CD4-positive, alpha-beta T cell treated with Interleukin-4 for 4 hours (primary cell): ENCODE measurements around the gene RNF121.

Source experiments
- DNase-seq: peaks from one replicate; pipeline ENCODE4 v3.0.0-alpha.2; 2020

The RNF121 gene

DNA sequence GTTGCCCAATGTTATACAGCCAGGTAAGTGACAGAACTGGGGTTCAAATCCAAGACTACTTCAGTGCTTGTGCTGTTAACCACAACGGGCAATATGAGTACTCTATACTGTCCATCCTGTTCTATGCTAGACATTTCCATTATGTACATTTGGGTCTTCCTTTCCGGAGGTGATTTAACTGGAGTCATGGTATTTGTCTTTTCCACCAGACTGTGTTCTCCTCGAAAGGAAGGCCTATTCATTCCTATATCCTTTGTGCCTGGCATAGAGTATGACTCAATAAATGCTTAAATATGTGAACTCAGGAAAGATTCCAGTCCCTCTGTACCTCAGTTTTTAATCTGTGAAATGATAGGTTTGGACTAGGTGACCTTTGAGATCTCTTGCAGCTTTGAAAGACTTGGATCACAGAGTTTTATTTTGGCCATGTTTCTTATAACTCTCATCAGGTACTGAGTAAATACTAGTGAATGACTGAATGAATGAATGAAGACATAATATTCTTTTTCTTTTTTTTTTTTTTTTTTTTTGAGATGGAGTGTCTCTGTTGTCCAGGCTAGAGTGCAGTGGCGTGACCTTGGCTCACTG, 6.6 kb downstream of the RNF121 start:
- DNase-seq = no peak

DNA sequence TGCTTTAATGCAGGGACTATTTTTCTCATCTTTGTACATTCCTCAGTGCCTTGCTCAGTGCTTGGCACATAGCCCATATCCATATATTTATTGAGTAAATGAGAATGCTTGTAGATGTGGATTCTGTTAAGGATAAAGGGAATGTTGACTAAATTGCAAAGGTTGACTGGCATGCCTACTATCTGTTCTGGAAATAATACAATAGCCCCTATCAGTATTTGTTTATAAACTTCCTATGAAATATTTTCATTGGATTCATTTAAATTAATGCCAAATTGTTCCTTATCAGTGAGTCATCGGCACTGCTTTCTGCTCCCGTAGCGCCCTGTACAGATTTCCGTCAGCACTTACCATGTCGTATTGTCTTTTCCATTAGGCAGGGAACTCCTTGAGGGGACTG, 8.0 kb downstream of the RNF121 start:
- DNase-seq = no peak

DNA sequence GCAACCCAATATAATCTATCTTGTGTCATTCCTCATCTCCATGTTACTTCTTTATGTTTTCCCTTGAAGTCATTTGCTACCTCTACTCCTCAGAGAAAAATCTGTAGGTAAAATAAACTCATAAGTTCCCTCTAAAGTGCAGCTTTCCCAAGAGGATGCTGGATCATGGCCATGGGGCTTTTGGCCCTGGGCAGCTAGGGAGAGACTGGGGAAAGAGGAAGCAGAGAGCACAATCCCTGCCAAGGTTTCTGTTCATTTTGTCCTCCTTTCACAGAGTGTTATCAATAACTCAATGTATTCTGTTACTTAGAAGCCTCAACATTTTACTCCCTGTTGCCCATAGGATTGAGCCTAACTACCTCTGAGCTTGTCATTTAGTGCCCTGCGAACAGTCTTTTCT, 9.0 kb downstream of the RNF121 start:
- DNase-seq = no peak

DNA sequence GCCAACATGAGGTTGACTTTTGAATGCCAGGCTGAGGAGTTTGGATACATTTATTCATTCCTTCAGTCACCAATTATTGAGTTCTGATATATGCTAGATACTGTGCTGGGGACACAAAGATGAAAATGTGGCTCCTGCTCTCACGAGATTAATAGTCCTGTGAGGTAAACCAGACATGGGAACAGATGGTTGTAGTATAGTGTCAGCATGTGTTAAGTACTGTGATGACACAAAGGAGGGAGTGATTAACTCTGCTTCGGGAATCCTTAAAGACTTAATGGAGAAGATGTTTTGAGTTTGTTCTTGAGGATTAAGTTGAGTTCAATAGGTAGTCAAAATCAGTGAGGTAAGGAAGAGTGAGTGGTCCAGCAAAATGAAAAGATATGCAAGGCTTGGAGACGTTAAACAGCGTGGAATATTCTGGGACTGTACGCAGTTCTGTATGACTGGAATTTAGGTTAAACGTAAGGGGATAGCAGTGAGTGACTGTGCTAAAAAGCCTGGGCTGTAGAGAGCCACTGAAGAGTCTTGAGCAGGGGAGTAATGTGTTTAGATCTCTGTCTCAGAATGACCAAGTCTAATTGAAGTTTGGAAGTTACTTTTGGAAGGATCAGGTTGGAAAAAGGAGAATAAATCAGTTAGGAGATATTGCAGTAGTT, 11.8 kb downstream of the RNF121 start:
- DNase-seq = no peak

DNA sequence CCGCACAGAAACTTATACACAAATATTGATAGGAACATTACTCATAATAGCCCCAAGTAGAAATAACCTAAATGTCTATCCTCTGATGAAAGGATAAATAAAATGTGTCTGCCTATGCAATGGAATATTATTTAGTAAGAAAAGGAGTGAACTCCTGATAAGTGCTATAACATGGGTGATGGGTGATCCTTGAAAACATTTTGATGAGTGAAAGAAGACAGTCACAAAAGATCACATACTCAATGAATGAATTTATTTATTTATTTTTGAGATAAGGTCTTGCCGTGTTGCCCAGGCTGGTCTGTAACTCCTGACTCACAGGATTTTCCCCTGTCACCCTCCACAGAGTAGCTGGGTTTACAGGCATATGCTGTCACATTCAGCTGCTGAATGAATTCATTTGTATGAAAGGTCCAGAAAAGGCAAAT, 17.3 kb downstream of the RNF121 start:
- DNase-seq = no peak

DNA sequence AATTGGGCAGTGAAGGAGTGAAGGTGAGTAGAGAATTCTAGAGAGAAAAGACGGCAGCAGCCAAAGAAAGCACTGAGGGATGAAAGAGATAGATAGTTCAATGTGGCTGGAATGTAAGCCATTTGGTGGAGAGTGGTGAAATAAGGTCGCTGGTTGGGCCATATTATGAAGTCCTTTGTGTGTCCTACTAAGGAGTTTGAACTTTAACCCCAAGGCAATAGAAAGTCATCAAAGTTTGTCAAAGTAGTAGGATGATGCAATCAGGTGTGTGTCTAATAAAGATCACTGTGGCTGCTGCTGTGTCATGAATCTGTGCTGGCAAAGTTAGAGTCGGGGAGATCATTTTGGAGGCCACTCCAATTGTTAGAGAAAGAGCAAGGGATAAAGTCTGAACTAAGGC, 18.7 kb downstream of the RNF121 start:
- DNase-seq = no peak

DNA sequence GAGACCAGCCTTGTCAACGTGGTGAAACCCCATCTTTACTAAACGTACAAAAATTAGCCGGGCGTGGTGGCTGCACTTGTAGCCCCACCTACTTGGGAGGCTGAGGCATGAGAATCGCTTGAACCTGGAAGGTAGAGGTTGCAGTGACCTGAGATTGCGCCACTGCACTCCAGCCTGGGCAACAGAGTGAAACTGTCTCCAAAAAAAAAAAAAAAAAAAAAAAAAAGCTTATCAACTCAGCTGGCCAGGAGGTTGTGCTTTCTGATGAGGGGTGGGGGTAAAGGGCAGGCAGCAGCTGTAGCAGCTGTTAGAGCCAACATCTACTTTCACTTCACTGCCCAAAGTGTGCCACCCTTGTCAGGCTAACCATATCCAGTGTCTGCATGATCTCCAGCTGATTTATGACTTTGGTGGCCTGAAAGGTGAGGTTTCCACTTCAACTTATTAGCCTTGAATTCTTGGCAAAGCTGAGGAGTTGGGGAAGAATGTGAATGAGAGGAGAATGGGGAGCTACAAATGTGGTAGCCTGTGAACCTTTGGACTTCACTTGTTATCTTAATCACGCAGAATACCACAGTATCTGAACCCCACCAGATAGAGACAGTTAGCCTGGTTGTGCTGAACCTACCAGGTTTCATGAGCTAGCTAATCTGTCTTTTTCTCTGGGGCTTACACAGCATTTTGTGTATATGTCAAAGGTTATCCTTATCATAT, 19.6 kb downstream of the RNF121 start:
- no peak for DNase-seq

DNA sequence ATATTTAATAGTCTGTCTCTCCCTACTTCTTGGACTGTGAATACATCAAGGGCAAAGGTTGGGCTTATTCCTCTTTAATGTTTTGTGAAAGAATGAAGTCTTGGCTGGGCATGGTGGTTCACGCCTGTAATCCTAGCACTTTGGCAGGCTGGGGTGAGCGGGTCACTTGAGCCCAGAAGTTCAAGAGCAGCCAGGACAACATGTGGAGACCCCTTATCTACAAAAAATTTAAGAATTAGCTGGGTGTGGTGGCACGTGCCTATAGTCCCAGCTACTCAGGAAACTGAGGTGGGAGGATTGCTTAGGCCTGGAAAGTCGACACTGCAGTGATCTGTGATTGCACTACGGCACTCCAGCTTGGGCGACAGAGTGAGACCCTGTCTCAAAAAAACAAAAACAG, 20.2 kb downstream of the RNF121 start:
- DNase-seq = no peak

DNA sequence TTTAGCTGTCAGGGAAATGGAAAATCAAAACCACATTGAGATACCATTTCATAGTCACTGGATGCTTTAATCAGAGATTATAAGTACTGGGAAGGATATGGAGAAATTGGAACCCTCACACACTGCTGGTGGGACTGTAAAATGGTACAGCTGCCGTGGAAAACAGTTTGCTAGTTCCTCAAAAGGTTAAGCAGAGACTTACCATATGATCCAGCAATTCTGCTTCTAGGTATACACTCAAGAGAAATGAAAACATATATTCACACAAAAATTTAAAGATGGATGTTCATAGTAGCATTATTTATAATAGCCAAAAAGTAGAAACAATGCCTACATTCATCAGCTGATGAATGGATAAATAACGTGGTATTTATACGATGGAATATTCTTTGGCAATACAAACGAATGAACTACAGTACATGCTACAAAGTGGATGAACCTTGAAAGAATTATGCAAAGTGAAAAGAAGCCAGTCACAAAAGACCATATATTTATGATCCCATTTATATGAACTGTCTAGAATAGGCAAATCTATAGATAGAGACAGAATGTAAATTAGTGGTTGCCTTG, 23.0 kb downstream of the RNF121 start:
- DNase-seq = no peak

DNA sequence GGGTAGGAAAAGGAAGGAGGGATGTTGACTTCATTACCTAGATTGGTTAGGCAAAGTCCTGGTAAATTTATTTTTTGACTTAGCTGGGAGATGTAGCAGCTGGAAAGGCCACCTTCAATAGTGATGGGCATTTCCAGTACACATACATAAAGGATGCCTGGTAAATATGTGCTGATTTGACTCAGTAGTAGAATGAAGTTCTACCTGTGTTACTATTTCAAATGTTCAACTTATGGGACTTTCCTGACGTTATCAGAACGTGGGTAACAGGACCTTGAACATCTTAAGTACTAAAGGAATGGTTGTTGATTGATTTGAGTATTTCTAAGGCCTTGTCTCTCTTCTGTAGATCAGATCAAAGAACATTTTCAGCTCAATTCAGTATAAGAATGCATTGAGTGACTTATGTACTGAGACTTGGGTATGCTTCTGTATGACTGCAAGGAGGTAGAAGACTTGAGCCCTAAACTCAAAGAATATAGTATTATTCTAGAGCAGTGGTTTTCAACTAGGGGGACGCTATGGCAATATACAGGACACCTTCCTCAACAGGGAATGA, 27.1 kb downstream of the RNF121 start:
- DNase-seq = no peak

DNA sequence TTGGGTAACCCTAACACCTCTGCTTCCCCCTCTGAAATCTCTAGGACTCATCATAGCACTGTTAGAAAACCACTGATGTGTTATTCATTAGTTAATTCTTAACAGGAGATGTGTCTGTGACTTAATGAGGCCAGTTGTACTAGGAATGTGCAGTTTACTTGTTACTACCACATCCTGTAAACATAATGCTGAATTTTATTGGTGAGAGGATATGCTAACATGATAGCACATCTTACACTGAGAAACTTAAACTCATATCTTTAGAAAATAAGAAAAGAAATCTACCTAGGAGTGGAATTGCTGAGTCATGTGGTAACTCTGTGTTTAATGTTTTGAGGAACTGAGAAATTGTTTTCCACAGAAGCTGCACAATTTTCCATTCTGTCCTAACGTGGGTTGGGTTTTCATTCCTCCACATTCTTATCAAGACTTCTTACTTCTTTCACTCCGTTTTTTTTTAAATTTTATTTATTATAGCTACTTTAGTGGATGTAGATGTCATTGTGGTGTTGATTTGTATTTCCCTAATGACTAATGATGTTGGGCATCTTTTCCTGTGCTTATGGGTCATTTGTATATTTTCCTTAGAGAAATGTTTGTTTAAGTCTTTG, 33.7 kb downstream of the RNF121 start:
- DNase-seq = no peak

DNA sequence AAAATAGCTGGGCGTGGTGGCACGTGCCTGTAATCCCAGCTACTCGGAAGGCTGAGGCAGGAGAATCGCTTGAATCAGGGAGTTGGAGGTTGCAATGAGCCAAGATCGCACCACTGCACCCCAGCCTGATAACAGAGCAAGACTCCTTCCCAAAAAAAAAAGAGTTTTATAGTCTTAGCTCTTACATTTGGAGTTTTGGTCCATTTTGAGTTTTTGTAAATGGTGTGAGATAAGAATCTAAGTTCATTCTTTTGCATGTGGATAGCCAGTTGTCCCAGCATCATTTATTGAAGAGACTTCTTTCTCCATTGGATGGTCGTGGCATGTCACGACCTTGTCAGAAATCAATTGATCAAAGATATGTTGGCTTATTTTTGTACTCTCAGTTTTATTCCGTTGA, 34.6 kb downstream of the RNF121 start:
- no peak for DNase-seq

DNA sequence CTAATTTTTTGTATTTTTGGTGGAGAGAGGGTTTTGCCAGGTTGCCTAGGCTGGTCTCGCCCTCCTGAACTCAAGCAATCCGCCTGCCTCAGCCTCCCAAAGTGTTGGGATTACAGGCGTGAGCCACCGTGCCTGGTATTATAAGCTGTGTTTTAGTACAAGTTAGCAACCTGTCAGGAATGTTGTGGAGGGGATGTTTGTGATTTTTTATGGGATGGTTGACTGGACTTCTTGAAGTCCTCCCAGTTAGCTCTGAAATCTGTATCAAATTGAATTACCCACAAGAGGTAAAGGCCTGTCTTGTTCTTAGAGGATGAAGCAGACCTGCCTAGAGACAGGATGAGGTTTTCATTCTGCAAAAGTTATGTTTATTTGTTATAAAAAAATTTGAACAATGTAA, 35.8 kb downstream of the RNF121 start:
- no peak for DNase-seq

DNA sequence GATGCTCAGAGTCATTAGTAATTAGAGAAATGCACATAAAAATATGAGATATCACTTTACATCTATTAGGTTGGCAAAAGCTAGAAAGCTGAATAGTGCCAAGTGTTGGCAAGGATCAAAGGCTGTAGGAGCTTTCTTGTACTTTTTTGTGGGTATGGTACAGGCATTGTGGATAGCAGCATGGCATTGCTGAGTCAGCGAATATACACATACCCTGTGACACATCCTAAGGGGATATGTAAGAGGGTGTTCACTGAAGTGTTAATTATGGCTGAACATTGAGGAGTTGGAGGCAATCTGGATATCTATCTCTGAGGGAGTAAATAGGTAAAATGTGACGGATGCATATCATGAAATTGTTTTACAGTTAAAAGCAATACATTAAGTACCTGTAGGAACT, 42.8 kb downstream of the RNF121 start:
- no peak for DNase-seq

DNA sequence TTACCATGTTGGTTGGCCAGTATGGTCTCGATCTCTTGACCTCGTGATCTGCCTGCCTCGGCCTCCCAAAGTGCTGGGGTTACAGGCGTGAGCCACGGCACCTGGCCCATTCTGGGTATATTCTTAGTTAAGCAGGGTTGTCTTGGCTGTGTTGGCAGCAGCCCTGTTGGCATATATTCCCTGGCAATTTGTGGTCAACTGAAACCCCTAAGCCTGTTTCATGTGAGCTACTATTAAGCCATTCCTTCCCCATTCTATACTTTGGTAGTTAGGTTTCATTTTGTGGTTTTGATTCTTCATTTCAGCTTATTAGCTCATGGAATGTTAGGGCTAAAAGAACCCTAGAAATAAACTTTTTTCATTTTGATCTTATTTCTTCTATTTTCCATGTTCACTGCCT, 47.7 kb downstream of the RNF121 start:
- no peak for DNase-seq

DNA sequence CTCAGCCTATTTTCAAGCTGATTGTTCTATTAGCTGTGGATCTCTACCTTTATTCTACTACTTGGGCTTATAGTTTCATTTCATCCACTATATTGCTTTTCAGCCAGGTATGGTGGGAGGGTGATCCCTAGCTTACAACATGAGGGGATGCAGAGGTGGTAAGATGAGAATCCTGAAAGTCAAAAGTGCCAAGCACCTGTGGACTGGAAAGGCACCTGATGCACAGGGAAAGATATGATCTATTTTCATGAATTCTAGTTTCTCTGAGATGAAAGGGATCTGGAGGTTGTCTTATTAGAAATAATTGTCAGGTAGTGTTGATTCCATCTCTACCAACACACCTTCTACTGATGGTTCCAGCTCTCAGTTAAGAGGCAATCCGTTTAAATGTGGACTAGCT, 48.2 kb downstream of the RNF121 start:
- DNase-seq = no peak

DNA sequence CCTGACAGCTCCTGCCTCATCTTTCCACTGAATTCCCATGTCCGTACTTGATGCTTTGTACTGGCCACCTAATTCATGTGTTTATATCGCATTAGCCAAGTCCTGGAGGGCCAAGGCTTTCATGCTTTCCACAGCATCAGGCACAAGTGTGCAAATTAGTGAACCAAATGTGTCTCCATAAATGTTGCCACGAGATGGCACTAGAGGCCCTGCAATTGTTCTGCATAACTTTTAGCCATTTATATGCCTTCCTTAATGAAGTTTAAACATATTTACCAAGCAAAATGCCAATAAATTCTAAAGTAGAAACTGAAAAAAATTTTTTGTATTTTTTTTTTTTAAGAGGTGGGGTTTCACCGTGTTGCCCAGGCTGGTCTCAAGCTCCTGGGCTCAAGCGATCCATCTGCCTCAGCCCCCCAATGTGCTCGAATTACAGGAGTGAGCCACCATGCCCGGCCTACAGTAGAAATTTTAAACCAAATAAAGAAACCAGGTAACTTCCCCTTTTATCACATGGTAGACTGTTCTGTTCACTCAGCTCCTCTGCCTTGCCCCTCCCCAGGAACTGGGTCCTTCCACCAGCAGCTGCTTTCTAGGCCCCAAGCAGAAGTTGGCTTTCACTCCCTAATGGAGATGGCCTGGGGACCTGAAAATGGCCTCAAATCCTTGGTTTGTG, 49.0 kb downstream of the RNF121 start:
- peak; percentile 58 for DNase-seq

DNA sequence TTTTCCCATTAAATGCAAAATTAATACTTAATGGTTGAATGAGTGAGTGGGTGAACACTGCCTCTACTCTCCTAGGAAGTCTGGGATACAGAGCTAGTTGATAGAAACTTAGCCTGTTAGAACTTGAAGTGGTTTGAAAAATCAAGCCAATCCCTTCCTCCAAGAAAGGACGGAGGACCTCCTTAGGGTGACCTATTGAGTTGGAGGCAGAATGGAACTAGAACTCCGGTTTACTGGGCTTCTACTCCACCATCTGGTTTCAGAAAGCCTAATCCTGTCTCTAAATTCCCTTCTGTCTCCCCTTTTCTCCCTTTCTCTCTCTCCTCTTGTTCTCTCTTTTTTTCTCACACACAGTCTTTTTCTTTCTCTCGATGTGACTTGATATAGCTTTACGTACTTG, 50.2 kb downstream of the RNF121 start:
- no peak for DNase-seq

DNA sequence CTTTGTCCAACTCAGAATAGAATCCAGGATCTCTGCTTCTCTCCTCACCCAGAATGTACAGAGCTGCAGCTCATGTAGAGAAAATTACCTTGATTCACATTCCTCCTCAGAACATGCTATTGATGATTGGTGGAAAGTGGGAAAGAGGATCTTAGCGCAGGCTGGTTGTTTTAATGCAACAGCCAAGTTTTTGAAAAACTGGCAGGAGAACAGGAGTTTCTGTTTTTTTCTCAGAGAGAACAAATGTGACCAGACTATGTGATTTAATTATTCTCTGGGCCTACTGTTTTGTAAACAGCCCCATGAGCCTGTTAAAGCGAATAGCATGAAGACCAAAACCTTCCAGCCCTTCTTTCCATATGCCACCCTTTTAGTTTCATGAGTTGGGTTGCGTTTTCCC, 50.8 kb downstream of the RNF121 start:
- no peak for DNase-seq

DNA sequence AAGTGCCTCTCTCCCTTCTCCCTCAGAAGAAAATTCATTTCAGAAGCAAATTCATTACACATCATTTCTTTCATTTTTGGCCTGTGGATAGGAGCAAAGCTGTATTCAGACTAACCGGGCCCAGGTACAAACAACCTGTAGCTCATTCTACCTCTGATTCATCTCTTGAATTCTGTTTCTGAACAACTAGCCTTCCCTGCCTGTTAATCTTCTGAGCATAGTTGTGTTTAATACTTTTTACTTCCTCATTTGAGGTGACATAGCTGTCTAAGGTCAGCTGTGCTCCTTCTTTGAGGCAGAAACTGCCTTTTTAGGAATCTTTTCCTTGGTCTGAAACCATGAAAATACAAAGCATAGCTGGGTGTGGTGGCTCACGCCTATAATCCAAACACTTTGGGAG, 57.3 kb downstream of the RNF121 start:
- DNase-seq = no peak

DNA sequence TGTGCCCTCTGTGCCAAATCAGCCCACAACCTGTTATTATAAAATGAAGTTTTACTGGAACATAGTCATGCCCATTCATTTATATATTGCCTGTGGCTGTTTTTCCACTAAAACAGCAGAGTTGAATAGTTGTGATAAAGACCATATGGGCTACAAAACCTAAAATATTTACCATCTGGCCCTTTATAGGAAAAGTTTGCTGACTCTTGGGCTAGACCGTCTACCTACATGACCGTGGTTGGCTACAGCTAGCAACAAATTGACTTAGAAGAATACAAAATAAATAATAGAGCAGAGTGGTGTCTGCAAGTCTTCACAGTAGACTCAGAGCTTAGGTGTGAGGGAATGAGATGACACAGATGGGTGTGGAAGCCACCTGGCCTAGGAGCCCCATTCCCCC, 58.7 kb downstream of the RNF121 start:
- no peak for DNase-seq

DNA sequence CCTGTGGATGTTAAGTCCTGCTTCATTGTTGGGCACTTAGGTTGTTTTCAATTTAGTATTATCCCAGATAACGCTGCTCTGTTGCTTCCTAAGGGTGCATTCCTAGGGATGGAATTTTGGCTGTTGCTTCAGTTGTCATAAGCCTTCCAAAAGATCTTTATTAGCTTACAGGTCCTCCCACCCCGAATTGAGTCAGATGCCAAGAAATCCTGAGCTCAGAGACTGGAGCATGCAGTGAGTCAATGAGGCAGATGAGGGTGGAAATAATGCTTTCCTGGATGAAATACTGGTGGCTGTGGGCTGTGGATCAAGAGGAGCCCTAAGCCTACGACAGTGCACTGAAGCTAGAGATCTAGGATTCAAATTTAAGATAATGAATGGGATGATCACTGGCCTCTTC, 59.2 kb downstream of the RNF121 start:
- no peak for DNase-seq

DNA sequence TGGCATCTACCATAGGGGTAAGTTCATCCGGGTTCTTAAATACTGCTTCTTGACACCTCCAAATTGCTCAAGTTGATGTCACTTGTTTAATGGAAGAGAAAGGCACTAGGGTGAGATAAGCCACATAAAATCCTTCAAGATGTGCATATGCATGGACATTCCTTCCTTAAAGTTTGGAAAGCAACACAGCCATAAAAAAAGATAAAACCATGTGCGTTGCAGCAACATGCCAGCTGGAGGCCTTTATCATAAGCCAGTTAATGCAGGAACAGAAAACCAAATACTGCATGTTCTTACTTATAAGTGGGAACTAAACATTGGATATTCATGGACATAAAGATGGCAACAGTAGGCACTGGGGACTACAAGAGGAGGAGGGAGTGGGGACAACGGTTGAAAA, 61.9 kb downstream of the RNF121 start:
- DNase-seq = no peak
